ENCODE measurements around the gene TRAFD1.

DNA sequence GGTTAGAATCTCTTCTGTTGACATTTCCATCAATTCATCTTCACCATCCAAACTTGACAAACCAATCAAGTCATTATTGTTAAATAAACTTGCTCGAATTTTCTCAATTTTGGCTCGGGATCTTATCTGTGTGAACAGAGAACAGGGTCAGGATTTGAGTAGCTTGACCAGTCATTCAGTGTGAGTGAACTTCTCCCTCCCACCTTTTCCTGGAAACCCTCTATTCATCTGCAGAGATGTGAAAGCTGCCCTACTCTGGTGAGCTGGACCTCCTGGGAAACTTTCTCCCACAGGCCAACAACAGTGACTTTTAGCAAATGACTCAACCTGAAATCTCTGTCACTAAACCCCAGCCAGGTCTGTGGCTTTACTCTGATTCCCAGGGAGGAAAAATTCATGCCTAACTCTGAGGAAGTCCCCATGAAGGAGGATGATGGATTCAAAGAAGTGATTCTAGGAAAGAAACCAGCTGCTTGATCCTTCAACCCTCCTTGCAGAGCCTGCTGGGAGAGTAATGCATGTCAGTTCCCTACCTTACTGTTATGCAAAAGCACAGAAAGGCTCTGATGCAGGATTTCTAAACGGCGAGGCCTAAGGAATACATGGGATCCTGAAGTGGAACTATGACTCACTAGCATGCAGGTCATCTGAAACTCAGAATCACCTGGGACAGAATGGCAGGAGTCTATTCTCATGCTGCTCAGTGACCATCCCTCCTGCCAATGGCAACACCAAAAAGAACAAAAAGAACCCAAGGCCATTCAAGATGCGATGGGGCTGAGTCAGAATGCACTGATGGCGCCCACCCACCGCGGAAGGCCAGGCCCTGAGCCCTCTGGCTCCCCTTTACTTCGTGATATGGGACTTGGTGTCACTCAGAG, 58.0 kb downstream of the TRAFD1 start:
- TF ChIP-seq CTCF (conservative IDR thresholded peaks at IDR 0.05; ENCODE audit: low read depth in 2 of 2) (no peak), EZH2 (IDR thresholded peaks at IDR 0.05; ENCODE audit: low read depth, unreplicated experiment) (no peak), EZH2phosphoT487 (IDR thresholded peaks at IDR 0.05; ENCODE audit: unreplicated experiment) (no peak), CREB1 (CRISPR knock-in tag; IDR thresholded peaks at IDR 0.05; ENCODE audit: low read depth) (no peak), REST (IDR thresholded peaks at IDR 0.05; ENCODE audit: unreplicated experiment) (no peak), POLR2AphosphoS5 (IDR thresholded peaks at IDR 0.05; ENCODE audit: low read depth) (no peak), NANOG (IDR thresholded peaks at IDR 0.05; ENCODE audit: borderline replicate concordance) (no peak), JUNB (IDR thresholded peaks at IDR 0.05; ENCODE audit: unreplicated experiment) (no peak), ZNF331 (CRISPR knock-in tag; IDR thresholded peaks at IDR 0.05; ENCODE audit: low read depth) (no peak), ZNF114 (CRISPR knock-in tag; IDR thresholded peaks at IDR 0.05) (no peak), STAT1 (IDR thresholded peaks at IDR 0.05; ENCODE audit: unreplicated experiment) (no peak), ETS1 (IDR thresholded peaks at IDR 0.05) (no peak)
